ENCODE data around the gene RHBDF1.

Gene RHBDF1, protein sequence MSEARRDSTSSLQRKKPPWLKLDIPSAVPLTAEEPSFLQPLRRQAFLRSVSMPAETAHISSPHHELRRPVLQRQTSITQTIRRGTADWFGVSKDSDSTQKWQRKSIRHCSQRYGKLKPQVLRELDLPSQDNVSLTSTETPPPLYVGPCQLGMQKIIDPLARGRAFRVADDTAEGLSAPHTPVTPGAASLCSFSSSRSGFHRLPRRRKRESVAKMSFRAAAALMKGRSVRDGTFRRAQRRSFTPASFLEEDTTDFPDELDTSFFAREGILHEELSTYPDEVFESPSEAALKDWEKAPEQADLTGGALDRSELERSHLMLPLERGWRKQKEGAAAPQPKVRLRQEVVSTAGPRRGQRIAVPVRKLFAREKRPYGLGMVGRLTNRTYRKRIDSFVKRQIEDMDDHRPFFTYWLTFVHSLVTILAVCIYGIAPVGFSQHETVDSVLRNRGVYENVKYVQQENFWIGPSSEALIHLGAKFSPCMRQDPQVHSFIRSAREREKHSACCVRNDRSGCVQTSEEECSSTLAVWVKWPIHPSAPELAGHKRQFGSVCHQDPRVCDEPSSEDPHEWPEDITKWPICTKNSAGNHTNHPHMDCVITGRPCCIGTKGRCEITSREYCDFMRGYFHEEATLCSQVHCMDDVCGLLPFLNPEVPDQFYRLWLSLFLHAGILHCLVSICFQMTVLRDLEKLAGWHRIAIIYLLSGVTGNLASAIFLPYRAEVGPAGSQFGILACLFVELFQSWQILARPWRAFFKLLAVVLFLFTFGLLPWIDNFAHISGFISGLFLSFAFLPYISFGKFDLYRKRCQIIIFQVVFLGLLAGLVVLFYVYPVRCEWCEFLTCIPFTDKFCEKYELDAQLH

GRCh38 chr16:72561-73548 is at the start of gene RHBDF1:
Gene RHBDF1 (minus strand): TSS chr16:72631. CDS start chr16:65015, 7,616 bp downstream.
- DNase-seq, result no peak

GRCh38 chr16:120756-121155 is 48.3 kb upstream of the RHBDF1 start:
- no peak for DNase-seq

DNA sequence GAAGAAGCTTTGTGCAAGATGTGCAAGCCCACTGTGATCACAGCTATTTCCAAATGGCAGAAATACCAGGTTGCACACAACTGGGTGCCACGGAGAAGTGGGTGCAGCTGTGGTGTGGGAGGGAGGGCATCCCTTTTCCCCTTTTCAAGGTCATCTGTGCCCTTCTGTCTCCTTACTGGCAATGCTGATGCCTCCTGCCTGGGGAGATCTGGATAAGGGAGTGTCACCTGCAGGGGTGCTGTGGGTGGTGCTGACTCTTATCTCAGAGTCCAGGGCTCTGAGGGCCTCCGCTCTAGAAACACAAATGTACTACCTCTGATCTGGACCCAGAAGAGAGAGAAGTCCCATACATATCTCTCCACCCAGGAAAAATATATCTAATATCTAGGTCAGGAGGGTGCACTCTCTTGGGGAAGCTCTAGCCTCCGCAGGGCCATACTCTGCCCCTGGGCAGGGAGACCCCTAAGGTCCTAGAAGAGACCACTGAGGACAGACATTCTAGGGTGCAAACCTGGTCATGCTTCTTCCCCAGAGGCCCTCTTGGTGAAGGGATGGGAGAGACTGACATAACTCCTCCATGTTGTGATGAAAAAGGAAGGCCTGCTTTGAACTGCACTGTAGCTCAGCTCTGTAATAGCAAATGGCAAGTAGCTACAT is 47.5 kb upstream of the RHBDF1 start:
- no peak for DNase-seq

DNA sequence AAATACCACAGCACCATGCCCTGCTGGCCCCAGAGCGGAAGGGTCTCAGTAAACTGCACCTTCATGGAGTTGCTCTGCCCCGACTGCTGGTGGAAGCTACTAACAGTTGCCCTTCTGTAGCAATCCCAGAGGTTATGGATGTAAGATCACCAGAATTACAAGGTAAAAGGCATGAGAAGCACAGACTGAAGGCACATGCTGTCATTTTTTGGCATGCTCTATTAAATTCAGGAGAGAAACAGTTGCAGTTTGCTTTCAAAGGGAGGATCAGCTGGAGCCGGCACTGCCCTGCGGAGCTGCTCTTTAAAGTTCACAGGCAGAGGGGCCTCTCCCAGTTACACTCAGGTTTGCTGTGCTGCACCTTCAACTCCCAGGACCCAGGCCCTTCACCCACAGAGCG is 46.9 kb upstream of the RHBDF1 start:
- DNase-seq, result no peak

GRCh38 chr16:118857-119256 is 46.4 kb upstream of the RHBDF1 start:
- no peak for DNase-seq

DNA sequence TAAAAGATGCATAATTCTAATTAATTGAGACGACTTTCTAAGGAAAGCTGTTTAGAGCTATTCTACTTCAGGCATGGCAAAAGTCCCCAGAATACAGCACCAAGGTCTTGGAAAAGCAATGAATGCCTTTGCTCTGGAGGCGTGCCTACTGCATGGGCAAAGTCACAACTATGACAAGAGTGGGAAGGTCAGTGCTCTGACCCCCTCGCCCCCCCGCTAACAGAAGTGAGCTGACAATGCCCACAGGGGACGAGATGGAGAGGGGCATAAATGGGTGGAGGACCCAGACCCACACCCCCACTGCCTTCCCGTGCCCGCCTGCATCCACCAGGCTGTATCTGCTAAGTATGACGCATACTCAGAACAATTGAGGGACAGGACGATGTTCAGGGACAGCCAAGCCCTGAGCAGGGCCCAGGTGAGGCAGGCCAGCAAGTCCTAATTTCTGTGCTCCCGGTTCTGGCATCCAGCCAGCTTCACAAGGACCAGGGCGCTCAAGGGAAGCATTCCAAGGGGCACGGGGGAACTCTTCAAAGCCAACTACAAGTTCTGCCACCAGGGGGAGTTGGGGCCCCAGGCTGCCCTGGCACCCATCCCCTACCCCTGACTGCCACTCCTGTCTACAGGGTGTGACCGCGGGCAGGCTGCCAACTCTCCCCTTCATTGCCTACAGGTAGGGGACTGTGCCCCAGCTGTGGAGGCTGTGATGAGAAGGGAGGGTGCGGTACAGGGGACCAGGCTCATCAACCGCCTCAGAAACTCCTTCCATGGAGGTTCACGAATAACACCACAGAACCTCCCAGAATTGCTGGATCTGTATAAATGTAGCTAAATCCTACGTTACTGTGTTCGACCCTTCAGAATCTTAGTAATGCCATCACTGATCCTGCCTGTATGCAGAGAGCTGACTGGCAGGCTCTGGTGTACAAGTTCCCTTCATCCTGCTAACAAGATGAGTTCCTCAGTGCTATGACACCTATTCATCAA is 45.2 kb upstream of the RHBDF1 start:
- DNase-seq, result peak; percentile 68

DNA sequence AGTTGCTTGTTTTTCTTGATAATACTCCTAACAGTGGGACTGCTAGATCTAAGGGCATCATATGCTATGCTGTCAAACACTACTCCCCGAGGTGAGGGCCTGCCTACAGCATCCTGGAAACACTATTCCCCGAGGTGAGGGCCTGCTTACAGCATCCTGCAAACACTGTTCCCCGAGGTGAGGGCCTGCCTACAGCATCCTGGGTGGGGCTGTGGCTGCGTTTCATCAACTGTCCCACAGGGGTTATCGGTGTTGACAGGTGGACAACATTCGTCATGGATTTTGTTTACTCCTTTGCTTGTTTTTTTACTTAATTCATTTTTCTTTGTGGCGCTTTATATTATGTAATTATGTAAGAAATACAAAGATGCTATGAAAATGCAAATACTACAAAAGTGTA is 43.6 kb upstream of the RHBDF1 start:
- DNase-seq, result no peak

DNA sequence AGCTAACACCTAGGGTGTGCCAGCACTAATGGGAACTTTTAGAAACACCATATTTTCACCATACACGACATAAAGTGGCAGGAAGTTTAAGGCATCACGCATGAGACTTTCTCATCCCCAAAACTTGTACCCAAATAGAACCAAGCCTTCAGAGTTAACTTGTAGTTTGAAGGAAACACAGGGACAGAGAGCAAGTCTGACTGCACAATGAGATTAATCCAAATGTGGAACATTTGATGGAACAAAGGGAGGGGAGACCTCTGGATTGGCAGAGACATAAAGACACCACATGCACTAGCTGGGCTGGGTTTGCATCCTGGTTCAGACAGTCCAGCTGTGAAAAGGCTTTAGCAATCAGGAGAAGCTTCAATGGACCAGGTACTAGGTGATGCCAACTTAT is 41.9 kb upstream of the RHBDF1 start:
- no peak for DNase-seq

DNA sequence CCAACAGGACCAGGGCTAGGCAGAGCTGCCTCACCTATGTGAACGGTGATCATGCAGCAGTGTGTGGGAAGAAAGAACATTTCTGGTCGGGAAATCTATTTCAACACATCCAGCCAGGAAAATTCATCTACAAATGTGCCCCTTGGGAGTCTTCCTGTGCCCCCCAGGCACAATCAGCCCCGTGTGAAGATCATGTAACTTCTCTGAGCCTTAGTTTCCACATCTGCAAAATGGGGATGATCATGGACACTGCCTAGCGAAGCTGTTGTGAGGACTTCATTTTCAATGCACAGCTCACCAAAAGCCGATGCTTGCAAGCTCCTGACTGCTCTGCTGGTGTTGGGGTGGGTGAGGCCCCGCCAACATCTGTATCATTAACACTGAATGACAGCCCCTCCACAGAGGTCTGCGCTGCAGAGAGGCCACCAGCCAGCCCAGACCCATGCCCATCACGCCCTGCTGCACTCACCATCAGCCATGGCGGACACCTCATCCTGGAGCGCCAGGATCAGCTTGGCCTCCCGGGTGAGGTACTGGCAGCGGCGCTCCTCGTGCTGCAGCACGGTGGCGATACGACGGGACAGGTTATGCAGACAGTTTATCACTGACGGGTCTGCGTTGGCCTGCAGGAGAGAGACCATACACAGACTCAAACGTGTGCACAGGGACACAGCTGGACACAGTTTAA is 39.9 kb upstream of the RHBDF1 start:
- no peak for DNase-seq

DNA sequence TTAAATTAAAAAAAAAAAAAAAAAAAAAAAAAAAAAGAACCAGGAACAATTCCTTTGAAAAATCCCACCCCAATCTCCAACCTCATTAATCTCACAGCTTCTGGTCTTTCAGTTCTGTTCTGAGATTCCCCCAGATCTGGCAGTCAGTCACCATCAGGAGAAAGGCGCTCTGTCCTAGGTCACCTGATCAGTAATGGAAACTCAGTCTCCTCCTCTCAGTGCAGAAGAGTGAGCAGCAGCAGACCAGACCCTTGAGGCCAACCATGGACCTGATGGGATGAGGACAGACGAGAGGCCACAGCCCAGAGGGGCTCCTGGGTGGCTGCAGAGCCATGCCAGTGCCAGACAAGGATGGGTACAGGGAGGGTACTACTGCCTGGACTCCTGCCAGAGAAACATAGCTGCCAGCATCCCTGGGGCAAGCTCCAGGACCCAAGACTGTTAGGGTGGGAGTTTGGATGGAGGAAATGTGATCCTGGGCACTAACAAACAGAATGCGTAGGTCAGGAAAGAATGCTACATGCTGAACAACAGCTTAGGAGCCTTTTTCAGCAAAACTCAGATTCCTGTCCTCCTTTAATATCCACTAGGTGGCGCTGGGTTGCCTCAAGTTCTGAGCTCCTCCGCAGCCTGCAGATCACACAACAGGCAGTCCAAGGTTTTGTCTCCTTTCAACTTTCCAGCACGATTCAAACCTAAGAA is 34.3 kb upstream of the RHBDF1 start:
- DNase-seq, result peak; percentile 75

GRCh38 chr16:105521-105920 is 33.1 kb upstream of the RHBDF1 start:
- no peak for DNase-seq

- DNase-seq, result no peak
These were observed 32.5 kb upstream of the RHBDF1 start for GRCh38 chr16:104928-105327.

GRCh38 chr16:104355-104754 is 31.9 kb upstream of the RHBDF1 start:
- no peak for DNase-seq

GRCh38 chr16:102060-102855 is 29.8 kb upstream of the RHBDF1 start:
- no peak for DNase-seq

DNA sequence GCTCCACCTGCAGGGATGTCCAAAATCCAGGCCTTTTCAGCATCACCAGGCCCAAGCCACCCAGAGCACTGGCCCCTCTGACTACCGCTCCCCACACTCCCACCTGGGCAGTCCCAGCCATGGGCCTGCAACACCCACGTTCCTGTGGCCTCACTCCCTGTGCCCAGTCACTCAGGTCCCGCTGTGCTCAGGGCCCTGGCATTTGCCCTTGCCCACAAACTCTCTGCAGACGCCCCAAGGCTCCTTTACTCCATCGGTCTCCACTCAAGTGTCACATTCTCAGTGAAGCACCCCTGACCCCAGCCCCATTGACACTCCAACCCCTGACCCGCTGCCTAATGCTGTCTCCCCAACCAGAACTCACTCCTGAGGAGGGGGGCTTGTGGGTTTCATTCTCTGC is 29.2 kb upstream of the RHBDF1 start:
- no peak for DNase-seq

- no peak for DNase-seq
These were observed 28.6 kb upstream of the RHBDF1 start for GRCh38 chr16:100989-101388.

DNA sequence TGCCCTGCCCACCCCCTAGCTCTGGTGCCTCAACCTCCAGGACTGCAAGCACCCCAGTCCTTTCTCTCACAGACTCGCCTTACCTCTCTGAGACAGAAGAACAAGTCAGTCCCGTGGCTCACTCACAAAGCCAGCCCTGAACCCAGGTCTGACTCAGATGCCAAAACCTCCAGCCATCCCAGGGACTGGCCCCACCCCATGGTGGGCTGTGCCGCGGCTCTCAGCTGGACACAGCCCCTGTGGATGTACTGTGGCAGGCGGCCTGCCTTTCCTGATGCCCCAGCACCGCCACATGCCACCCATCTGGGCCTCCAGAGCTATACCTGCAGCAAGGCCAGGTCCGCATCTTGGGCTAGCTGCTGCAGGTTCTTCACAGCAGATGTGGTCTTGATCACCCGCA is 25.4 kb upstream of the RHBDF1 start:
- DNase-seq, result no peak

DNA sequence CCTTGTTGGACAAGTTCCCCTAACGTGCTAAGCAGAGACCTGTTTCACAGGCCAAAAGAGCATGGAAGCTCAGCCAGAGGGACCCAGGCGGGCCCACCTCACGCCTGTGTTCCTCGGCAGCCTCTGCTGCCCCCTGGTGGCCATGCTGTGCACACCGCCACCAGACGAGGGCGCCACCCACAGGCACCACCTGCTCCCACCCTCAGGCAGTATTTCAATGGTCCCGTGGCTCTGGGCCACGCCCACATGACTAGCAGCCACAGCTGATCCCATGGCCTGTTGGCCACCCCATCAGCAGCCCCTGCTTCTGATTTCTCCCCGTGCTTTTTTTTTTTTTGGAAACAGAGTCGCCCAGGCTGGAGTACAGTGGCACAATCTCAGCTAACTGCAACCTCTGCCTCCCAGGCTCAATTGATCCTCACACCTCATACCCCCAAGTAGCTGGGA is 24.5 kb upstream of the RHBDF1 start:
- DNase-seq, result peak; percentile 92

DNA sequence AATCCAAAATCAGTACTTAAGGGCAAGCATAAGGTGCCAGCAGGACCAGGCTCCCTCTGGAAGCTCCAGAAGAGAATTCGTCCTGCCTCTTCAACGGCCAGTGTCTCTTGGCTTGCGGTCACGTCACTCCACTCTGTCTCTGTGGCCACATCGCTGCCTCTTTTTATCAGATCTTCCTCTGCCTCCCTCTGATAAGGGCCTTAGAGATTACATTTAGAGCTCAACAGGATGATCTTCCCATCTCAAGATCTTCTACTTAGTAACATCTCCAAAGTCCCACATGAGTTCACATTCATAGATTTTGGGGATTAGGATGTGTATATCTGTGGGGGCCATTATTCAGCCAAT is 22.5 kb upstream of the RHBDF1 start:
- DNase-seq, result no peak
